Peyer's patch (tissue), 4 donors: Measurements from ENCODE around the gene PSME2.

Experiments used
- CTCF ChIP-seq, 6 experiments: fragments of 450-650 bp in 4 of 6; fragments of 200-600 bp in 2 of 6; sonication (generic) in 1 of 6; IDR thresholded peaks; one replicate each; pipeline ENCODE4 v1.5.1; 2017 to 2019; ENCODE audit warnings: antibody characterized with exemption in 6 of 6, mild to moderate bottlenecking in 3 of 6, moderate library complexity in 1 of 6
- POLR2A ChIP-seq, 2 donors: fragments of 450-650 bp; IDR thresholded peaks; one replicate each; pipeline ENCODE4 v1.5.1; 2017; ENCODE audit warnings: antibody characterized with exemption in 2 of 2, mild to moderate bottlenecking in 2 of 2, moderate library complexity in 2 of 2

DNA sequence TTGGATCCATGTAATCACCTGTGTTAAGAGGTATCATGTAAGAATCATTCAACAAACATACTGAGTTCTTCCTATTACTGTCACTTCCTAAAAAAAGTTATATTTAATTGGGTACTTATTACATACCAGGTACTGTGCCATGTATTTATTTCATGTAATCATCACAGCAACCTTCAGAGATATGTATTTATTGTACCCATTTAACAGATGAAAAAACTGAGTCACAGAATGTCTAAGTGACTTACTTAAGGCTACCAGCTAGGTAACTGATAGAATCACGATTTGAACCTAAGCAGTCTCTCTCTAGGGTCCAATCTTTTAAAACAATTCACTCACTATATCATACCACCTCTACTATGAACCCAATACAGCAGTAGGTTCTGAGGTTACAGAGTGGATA, 2.0 kb downstream of the PSME2 start:
- TF ChIP-seq CTCF (IDR thresholded peaks at IDR 0.05) (no peak), POLR2A (IDR thresholded peaks at IDR 0.05) (no peak)
